HEK293T (cell line): ENCODE results near the gene CTNNA1.
"Not testable (repeated sequence)": the region's sequence is repeated elsewhere in the genome, so short reads cannot be mapped to it uniquely, and the experiment has no call there.

Experiments
- CTCF ChIA-PET: fragments of 350-600 bp; formaldehyde crosslinking; extraction: SDS; loops from one replicate; lab custom pipeline; 2021; ENCODE audit warnings: antibody characterized with exemption, inconsistent platforms; lab: Yijun Ruan, JAX
- POLR2A ChIA-PET: fragments of 350-600 bp; formaldehyde crosslinking; extraction: SDS; loops from one replicate; lab custom pipeline; 2020; ENCODE audit warnings: antibody characterized with exemption, inconsistent platforms; lab: Yijun Ruan, JAX
- DNase-seq: peaks from one replicate; pipeline ENCODE4 v3.0.0; 2012; ENCODE audit warnings: mixed read lengths; ENCODE audit errors: extremely low spot score
- ARNT ChIP-seq: fragments of 450-650 bp; IDR thresholded peaks from 2 replicates; pipeline ENCODE4 v1.6.1; 2017; ENCODE audit warnings: mild to moderate bottlenecking
- BHLHE40 ChIP-seq: fragments of 450-650 bp; IDR thresholded peaks from 2 replicates; pipeline ENCODE4 v1.6.1; 2016; ENCODE audit warnings: mild to moderate bottlenecking, moderate library complexity, borderline replicate concordance
- CTBP1 ChIP-seq: fragments of 450-650 bp; IDR thresholded peaks from 2 replicates; pipeline ENCODE4 v1.6.1; 2016; ENCODE audit warnings: borderline replicate concordance
- ELF4 ChIP-seq: fragments of 450-650 bp; IDR thresholded peaks from 2 replicates; pipeline ENCODE4 v1.6.1; 2017; ENCODE audit warnings: antibody characterized with exemption
- FOXA1 ChIP-seq: fragments of 450-650 bp; IDR thresholded peaks from 2 replicates; pipeline ENCODE4 v1.6.1; 2016; ENCODE audit warnings: mild to moderate bottlenecking
- FOXK2 ChIP-seq: fragments of 450-650 bp; IDR thresholded peaks from 2 replicates; pipeline ENCODE4 v1.6.1; 2016; ENCODE audit warnings: mild to moderate bottlenecking
- FOXM1 ChIP-seq: fragments of 450-650 bp; IDR thresholded peaks from 2 replicates; pipeline ENCODE4 v1.6.1; 2017; ENCODE audit warnings: mild to moderate bottlenecking, borderline replicate concordance
- HDGF ChIP-seq: fragments of 450-650 bp; IDR thresholded peaks from 2 replicates; pipeline ENCODE4 v1.6.1; 2017; ENCODE audit warnings: antibody characterized with exemption, borderline replicate concordance
- L3MBTL2 ChIP-seq: fragments of 450-650 bp; conservative IDR thresholded peaks from 2 replicates; pipeline ENCODE4 v1.6.1; 2016; ENCODE audit warnings: mild to moderate bottlenecking
- LEF1 ChIP-seq: fragments of 450-650 bp; IDR thresholded peaks from 2 replicates; pipeline ENCODE4 v1.6.1; 2017; ENCODE audit warnings: mild to moderate bottlenecking, borderline replicate concordance
- NFRKB ChIP-seq: fragments of 450-650 bp; IDR thresholded peaks from 2 replicates; pipeline ENCODE4 v1.6.1; 2016; ENCODE audit warnings: mild to moderate bottlenecking, moderate library complexity
- SP1 ChIP-seq: fragments of 450-650 bp; IDR thresholded peaks from 2 replicates; pipeline ENCODE4 v1.6.1; 2017
- SUZ12 ChIP-seq: fragments of 450-650 bp; IDR thresholded peaks from 2 replicates; pipeline ENCODE4 v1.6.1; 2016; ENCODE audit warnings: mild to moderate bottlenecking
- TARDBP ChIP-seq: fragments of 450-650 bp; IDR thresholded peaks from 2 replicates; pipeline ENCODE4 v1.6.1; 2016
- ZNF384 ChIP-seq: fragments of 450-650 bp; IDR thresholded peaks from 2 replicates; pipeline ENCODE4 v1.6.1; 2016
- TF ChIP-seq, protein P1 (sequence below): fragments of 450-650 bp; IDR thresholded peaks from 2 replicates; pipeline ENCODE4 v1.6.1; 2016

CTNNA1 gene

DNA sequence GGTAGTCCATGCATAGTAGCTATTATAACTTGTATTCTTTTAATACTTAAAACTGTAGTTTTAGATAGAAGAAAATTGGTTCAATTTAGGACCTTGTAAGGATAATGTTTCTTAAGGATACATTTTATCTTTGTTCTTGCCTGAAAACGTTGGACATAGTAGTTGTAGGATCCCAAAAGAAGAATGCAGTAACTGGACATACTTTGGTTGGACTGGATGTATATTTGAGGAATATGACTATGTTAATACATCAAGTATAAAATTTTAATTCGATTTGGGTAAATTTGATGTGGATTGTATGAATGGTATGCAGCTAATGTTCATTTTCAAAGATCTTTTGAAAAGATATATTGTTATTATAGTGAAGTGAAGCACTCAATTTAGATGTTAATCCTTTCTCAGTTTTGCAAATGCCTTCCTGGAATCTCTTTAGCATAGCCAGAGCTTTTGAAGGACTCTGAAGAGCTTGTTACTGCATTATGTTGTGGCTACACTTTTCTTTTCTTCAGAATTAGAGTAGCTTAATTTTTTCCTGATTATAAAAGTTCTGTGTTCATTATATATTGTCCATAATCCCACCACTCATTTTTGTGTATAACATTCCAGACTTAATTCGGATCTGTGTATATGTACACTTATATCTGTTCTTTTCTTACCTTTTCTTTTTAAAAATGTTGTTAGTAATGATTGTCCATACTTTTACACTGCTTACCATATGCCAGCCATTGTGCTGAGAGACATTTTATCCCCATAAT is 80.7 kb downstream of the CTNNA1 start:
- CTCF ChIA-PET, result interaction anchor here (1.6 to 2.4 kb wide), 3 partner anchors 9 to 45 kb away, joined by 3 to 5 read pairs (median 5); no protein-coding TSS in a partner anchor
- DNase-seq, result no peak
- TF ChIP-seq HDGF, result no peak
- TF ChIP-seq L3MBTL2, result no peak
- no peak for TF ChIP-seq NFRKB
- POLR2A ChIA-PET, result no interaction called here

DNA sequence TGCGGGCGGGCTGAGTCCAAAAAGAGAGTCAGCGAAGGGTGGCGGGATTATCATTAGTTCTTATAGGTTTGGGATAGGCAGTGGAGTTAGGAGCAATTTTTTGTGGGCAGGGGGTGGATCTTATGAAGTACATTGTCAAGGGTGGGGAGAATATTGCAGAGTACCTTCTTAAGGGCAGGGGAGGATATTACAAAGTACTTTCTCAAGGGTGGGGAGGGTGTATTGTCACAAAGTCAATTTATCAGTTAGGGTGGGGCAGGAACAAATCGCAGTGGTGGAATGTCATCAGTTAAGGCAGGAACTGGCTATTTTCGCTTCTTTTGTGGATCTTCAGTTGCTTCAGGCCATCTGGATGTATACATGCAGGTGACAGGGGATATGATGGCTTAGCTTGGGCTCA is 81.6 kb downstream of the CTNNA1 start:
- POLR2A ChIA-PET, DNase-seq: not testable (repeated sequence)
- CTCF ChIA-PET, result interaction anchor here (1.9 to 2.4 kb wide), 2 partner anchors 10 to 46 kb away, joined by 5 read pairs; no protein-coding TSS in a partner anchor

DNA sequence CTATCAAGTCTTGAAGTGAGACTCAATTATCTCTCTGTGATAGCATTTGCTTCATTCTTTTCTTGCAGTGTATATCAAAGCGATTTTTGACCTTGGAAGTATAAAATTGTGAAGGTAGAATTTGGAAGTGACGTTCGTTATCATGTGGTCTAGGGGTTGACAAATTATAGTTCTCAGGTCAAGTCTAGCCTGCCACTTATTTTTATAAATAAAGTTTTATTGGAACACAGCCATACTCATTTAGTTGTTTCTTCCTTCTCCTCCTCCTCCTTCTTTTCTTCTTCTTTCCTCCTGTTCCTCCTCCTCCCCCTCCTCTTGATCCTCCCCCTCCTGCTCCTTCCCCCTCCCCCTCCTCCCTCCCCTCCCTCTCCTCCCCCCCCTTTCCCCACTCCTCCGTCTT is 83.9 kb downstream of the CTNNA1 start:
- TF ChIP-seq ELF4 (no peak), SP1 (no peak), FOXK2 (no peak), TARDBP (no peak), SUZ12 (no peak), L3MBTL2 (no peak), NFRKB (no peak), ZNF384 (no peak), FOXM1 (no peak), HDGF (no peak), BHLHE40 (no peak)
- TF ChIP-seq, protein P1, sequence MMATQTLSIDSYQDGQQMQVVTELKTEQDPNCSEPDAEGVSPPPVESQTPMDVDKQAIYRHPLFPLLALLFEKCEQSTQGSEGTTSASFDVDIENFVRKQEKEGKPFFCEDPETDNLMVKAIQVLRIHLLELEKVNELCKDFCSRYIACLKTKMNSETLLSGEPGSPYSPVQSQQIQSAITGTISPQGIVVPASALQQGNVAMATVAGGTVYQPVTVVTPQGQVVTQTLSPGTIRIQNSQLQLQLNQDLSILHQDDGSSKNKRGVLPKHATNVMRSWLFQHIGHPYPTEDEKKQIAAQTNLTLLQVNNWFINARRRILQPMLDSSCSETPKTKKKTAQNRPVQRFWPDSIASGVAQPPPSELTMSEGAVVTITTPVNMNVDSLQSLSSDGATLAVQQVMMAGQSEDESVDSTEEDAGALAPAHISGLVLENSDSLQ, result no peak
- ChIA-PET CTCF (no interaction called here), POLR2A (no interaction called here)
- no peak for DNase-seq

DNA sequence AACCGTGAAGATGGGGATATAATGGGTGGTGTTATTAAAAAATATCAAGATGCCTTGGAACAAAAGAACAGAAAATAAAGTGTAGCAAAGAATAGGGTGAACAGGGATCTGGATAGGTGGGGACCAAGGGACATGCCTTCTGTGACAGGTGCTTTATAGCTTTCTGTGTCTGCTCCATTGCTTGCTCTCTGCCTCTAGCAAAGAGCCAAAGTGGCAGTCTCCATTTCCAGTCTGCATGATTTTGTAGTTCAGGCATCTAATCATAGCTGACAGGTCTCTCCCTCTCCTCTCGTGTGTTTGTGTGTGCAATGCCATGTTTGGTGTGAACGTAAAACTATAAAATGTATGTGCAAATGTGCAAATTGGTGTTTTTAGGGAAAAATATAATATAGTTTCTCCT is 86.9 kb downstream of the CTNNA1 start:
- TF ChIP-seq FOXK2 (no peak), ZNF384 (no peak)
- TF ChIP-seq, protein P1, result no peak
- DNase-seq, result no peak
- CTCF ChIA-PET, result interaction anchor here (0.6 kb wide), 1 partner anchor 135 kb away, joined by 4 read pairs; no protein-coding TSS in a partner anchor
- POLR2A ChIA-PET, result no interaction called here

DNA sequence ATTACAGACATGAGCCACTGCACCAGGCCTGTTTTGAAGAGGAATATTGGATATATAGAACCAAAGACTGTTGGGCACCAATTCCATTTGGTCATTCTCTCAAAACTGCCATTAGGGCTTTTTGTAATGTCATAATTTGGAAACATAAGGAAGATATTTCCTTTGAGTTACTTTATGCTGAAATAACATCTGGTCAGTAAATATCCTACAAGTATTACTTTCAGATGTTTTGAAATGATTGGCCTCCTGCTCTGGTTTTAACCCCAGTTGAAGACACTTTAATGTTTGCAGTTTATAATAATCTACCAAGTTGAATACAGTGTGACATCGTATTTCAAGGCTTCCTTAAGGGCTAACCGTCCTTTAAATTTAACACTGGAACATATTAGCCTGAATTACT is 88.3 kb downstream of the CTNNA1 start:
- TF ChIP-seq FOXA1, result no peak
- TF ChIP-seq TARDBP, result no peak
- TF ChIP-seq BHLHE40, result no peak
- no peak for TF ChIP-seq SUZ12
- TF ChIP-seq ARNT, result no peak
- no peak for TF ChIP-seq LEF1
- TF ChIP-seq SP1, result no peak
- TF ChIP-seq HDGF, result no peak
- TF ChIP-seq NFRKB, result no peak
- no peak for TF ChIP-seq ZNF384
- TF ChIP-seq, protein P1, result no peak
- TF ChIP-seq L3MBTL2, result no peak
- CTCF ChIA-PET, result no interaction called here
- POLR2A ChIA-PET, result no interaction called here
- DNase-seq, result no peak

DNA sequence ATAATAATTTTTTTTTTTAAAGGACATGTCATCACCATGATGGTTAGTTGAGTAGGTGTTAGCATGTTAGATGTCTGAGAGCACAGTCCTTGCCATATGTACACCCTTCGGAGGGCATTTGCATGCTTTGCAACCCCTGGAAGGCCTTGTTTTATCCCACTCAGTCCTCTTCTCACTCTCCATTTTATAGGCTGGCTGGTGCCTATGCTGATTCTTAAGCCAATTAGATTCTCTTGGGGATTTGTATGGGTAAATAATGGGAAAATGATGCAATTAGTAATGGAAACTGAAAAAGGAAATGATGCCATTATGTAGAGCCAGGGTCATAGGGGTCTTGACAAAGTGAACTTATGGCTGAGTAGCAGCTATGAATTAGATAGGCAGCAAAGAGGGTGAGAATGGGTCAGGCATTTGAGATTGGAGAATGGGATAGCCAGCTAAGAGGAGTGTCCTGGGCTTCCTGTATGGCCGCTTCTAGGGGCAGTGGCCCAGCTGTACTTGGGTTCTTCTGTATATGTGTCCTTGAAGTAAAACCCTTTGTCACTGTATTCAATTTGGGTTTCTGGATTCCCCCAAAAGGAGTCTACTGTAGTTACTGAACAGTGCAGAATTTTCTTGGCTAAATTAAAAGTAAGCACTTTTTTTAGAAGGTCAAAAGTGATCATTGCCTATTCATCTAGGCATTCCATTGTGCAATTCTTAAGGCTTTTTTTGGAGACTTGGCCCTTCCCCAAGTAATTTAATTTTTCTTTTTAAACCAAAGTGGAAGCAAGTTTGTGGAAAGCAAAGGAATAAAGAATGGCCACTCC is 90.3 kb downstream of the CTNNA1 start:
- CTCF ChIA-PET, result no interaction called here
- no peak for DNase-seq
- TF ChIP-seq ARNT (no peak), SUZ12 (no peak), FOXA1 (no peak), BHLHE40 (no peak), FOXK2 (no peak), HDGF (no peak), ZNF384 (no peak), CTBP1 (no peak), LEF1 (no peak), TARDBP (no peak), FOXM1 (no peak), ELF4 (no peak), SP1 (no peak), NFRKB (no peak)
- TF ChIP-seq, protein P1, result no peak
- POLR2A ChIA-PET, result no interaction called here
